Adrenal gland (tissue), 12 donors: ENCODE data around the gene PTCHD4. TPM values are rescaled to one million over a fixed set of nuclear protein-coding genes. Genes with fewer than 3 reads are reported as not detected.

ENCODE experiments used
- DNase-seq, 7 donors: peaks; one replicate each; pipeline ENCODE4 v3.0.0-alpha.2; 2019 to 2020
- H3K27ac ChIP-seq, 5 donors: fragments of 200-600 bp; sonication (generic) in 4 of 5; 1 replicate in 3 of 5; 2 replicates in 2 of 5; pipeline versions ENCODE4 v1.5.1 to v1.8.0; 2016 to 2020; ENCODE audit warnings: mild to moderate bottlenecking in 1 of 5
- H3K27me3 ChIP-seq: fragments of 200-600 bp; 2 replicates; pipeline ENCODE4 v1.8.0; 2021
- H3K36me3 ChIP-seq, 2 donors: fragments of 200-600 bp; replicated peaks in 1 of 2; 1 replicate in 1 of 2; 2 replicates in 1 of 2; pipeline versions ENCODE4 v1.5.1 to v1.8.0; 2018 to 2022
- H3K4me1 ChIP-seq, 2 donors: fragments of 200-600 bp; replicated peaks in 1 of 2; 1 replicate in 1 of 2; 2 replicates in 1 of 2; pipeline versions ENCODE4 v1.5.1 to v1.8.0; 2018 to 2021
- H3K4me3 ChIP-seq, 4 donors: fragments of 200-600 bp; sonication (generic) in 3 of 4; one replicate each; pipeline ENCODE4 v1.5.1; 2016 to 2018
- H3K9me3 ChIP-seq, 3 donors: fragments of 200-600 bp; sonication (generic) in 1 of 3; replicated peaks in 1 of 3; 1 replicate in 2 of 3; 2 replicates in 1 of 3; pipeline versions ENCODE4 v1.5.1 to v1.8.0; 2016 to 2021
- CTCF ChIP-seq, 6 experiments: fragments of 450-650 bp in 4 of 6; fragments of 200-600 bp in 2 of 6; sonication (generic) in 1 of 6; IDR thresholded peaks; 1 replicate in 5 of 6; 2 replicates in 1 of 6; pipeline versions ENCODE4 v1.5.1 to v1.8.0; 2016 to 2021; ENCODE audit warnings: antibody characterized with exemption in 6 of 6, mild to moderate bottlenecking in 2 of 6, moderate library complexity in 1 of 6
- POLR2A ChIP-seq, 2 donors: fragments of 450-650 bp; IDR thresholded peaks; one replicate each; pipeline ENCODE4 v1.6.1; 2017; ENCODE audit warnings: antibody characterized with exemption in 2 of 2, mild to moderate bottlenecking in 2 of 2, moderate library complexity in 1 of 2
- WGBS, 4 donors: extraction: QIAGEN DNeasy Blood & Tissue Kit in 2 of 4; methylation state at CpG; one replicate each; pipeline versions ENCODE4 v1.1.5 to v1.1.7; 2013 to 2017; 5-methylcytosine and 5-hydroxymethylcytosine counted together
- intact Hi-C, 2 donors: fragments of 100-400 bp; cut with DNase I; formaldehyde crosslinking; loops; one replicate each; pipeline versions ENCODE4 v1.14.1 to v1.15.0; 2022 to 2023
- polyA plus RNA-seq, 3 donors: library from polyadenylated mRNA; stranded (reverse); fragments of 200-250 nt in 2 of 3; fragments of 350-450 nt in 1 of 3; fragmentation: Illumina TruSeq in 1 of 3; extraction: RNeasy Lipid Tissue Mini Kit (QIAGEN cat#74804) in 1 of 3; gene quantifications; one replicate each; pipeline ENCODE4 v1.2.3, GENCODE V29; 2013 to 2014
- total RNA-seq, 9 donors: library from RNA; depleted of rRNA in 4 of 9; stranded (reverse); fragments of >200 nt in 4 of 9; fragments of 120-200 nt in 1 of 9; fragmentation: NEBNext Ultra II Directional in 1 of 9; extraction: Animal tissue kit (Norgen Biotek cat#: 25700) in 1 of 9; gene quantifications; one replicate each; pipeline versions ENCODE4 v1.1.0 to v1.2.4, GENCODE V29; 2013 to 2023
- donor health status: healthy with polysubstance abuse.
- donor health status: Bipolar disorder and iron deficiency.
- donor health status: DM: yes; HTN: yes; CAD: no.
- donor health status: DM: no; HTN: no; CAD: no.
- donor health status: DM: no; HTN: no; CAD: no.
- donor health status: DM: yes; HTN: yes; CAD: no.

PTCHD4 gene
- total and polyA plus RNA-seq, 12 donors = 0.07 to 1.7 (median 0.27) TPM

DNA sequence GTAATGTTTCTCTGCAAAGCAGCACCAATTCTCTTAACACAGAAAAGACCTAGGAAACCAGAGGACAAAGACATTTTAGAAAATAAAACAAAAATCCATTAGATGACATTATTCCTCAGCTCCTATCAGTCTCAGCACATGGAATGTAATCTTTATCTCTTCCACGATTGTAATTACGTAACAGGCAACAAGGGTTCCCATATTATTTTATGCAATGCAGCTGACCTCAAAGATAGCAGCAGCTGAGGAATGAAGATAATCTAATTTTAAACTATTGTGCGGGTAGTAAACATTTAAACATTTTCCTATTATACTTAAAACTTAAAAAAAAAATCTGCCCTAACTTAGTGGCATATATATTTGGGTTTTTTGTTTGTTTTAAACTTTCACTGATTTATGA, 33.0 kb upstream of the PTCHD4 start:
- no peaks in the 10 kb centered on the region for H3K36me3 ChIP-seq
- no peaks in the 10 kb centered on the region for H3K4me1 ChIP-seq
- TF ChIP-seq CTCF (IDR thresholded peaks at IDR 0.05) (no peak), POLR2A (IDR thresholded peaks at IDR 0.05) (no peak)
- 13 to 29% (median 22%) methylated on average over 3 of the region's 3 CpGs for WGBS, 4 donors
- no peak overlapping the region for H3K4me3 ChIP-seq
- no peak for DNase-seq
- H3K27me3 ChIP-seq = no peaks in the 10 kb centered on the region
- intact Hi-C loops = no loop called here
- H3K9me3 ChIP-seq = no peaks in the 10 kb centered on the region
- no peak overlapping the region for H3K27ac ChIP-seq

DNA sequence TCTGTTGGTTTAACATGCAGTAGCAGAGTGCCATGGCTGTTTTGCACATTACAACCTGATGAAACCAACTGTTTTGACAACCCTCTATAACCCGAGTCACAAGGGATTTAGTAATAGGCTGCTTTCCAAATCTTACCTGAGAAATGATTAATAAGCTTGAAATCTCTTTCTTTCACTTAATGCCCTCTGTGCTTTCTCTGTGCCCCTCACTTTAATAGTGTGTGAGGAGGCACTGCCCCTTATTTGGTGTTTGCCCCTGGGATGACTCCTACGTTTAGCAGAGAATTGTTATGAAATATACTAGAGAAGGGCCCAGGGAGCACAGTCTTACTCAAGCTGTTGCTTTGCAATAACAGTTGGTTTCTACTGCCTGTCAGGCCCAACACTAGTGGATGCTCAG, 31.0 kb upstream of the PTCHD4 start:
- TF ChIP-seq POLR2A (IDR thresholded peaks at IDR 0.05) = no peak

DNA sequence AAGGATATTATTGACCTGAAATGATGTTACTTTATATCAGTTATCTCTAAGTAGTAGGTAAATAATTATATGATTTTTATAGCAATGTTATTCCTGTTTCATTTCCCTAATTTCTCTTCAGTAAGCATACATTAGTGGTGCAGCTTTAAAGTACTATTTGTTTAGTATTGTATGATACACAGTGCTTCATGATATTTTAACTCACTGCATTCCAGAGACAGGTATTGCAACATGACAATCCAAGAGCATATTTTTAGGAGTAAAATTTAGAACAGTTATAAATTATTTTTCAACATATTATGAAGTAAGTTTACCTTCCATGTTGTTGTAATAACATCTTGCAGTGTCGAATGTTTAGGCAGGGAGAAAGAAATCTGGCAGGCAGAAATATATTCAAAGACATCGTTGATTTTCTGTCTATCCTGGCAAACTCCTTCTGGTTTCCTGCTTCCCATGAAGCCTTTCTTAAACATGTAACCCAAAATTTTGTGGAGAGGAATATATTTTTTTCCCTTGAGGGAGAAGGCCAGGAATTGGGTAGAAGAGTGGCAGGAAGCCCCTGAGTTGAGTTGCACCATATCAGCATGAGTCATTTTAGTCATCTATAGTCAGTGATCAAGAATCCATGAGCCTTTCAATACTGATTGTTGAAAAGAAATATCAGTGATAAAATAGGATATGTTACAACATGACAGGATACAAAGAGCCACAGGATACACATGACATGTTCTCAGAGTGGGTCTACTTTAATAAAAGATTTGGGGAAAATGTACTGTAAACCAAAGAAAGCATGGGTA, 29.0 kb upstream of the PTCHD4 start:
- H3K27ac ChIP-seq = no peak overlapping the region
- no peaks in the 10 kb centered on the region for H3K36me3 ChIP-seq
- WGBS, 4 donors = 67 to 86% (median 75%) methylated on average over 2 of the region's 2 CpGs
- H3K9me3 ChIP-seq = no peaks in the 10 kb centered on the region
- TF ChIP-seq POLR2A (IDR thresholded peaks at IDR 0.05) = no peak
- TF ChIP-seq CTCF (IDR thresholded peaks at IDR 0.05) = no peak
- H3K27me3 ChIP-seq = no peaks in the 10 kb centered on the region
- DNase-seq = no peak
- no peak overlapping the region for H3K4me3 ChIP-seq
- no peaks in the 10 kb centered on the region for H3K4me1 ChIP-seq
- intact Hi-C loops = no loop called here

More for the DNA sequence above, 31.0 kb upstream of the PTCHD4 start:
- intact Hi-C loops = no loop called here
- Histone ChIP-seq H3K9me3 (no peaks in the 10 kb centered on the region), H3K4me1 (no peaks in the 10 kb centered on the region), H3K27ac (no peak overlapping the region), H3K36me3 (no peaks in the 10 kb centered on the region), H3K4me3 (no peak overlapping the region), H3K27me3 (no peaks in the 10 kb centered on the region)
- 55 to 63% (median 57%) methylated on average over 2 of the region's 2 CpGs for WGBS, 4 donors
- no peak for DNase-seq

DNA sequence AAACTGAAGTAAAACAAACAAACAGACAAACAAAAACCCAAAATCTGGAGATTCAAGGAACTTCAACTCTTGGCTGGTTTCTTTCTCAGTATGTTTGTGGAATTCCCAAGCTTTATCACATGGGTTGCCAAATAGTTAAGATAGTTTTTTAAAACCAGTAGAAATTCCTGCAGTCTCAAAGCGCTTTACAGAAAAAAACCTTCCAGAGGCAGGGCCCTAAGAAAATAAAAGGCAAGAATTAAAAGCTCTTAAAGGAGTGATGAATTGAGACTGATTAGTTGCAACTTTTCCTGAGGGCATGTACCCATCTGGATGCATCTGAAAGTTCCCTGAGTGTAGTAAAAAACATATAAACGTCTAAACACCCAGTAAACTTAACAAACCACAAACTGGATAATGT, 25.9 kb upstream of the PTCHD4 start:
- Histone ChIP-seq H3K27me3 (no peaks in the 10 kb centered on the region), H3K9me3 (no peaks in the 10 kb centered on the region), H3K4me1 (no peaks in the 10 kb centered on the region), H3K27ac (no peak overlapping the region), H3K4me3 (no peak overlapping the region), H3K36me3 (no peaks in the 10 kb centered on the region)
- TF ChIP-seq CTCF (IDR thresholded peaks at IDR 0.05) (no peak), POLR2A (IDR thresholded peaks at IDR 0.05) (no peak)
- intact Hi-C loops = no loop called here
- no peak for DNase-seq
- 53 to 66% (median 53%) methylated on average over 2 of the region's 2 CpGs for WGBS, 4 donors
